ENCODE data around the gene C19orf73.
A peak's percentile ranks its signal among the peaks of the same experiment; 100 is the strongest.

The C19orf73 gene

GRCh38 chr19:49073514-49074378 is 45.2 kb downstream of the C19orf73 start:
- H3K9ac ChIP-seq (ENCODE audit: low read depth, low read length), result no peak overlapping the region
- no peaks in the 10 kb centered on the region for H3K36me3 ChIP-seq (ENCODE audit: control insufficient read depth, insufficient read depth, low read length)
- no peaks in the 10 kb centered on the region for H3K4me1 ChIP-seq (ENCODE audit: control insufficient read depth, insufficient read depth, low read length)
- H3K9me3 ChIP-seq (ENCODE audit: control insufficient read depth, insufficient read depth, low read length), result no peaks in the 10 kb centered on the region
- H3K4me3 ChIP-seq (ENCODE audit: low read depth, low read length), result no peak overlapping the region
- H3K27ac ChIP-seq (ENCODE audit: low read depth, low read length), result no peak overlapping the region
- peaks cover 54% of the 10 kb centered on the region for H3K27me3 ChIP-seq (ENCODE audit: control insufficient read depth, insufficient read depth, low read length)

- no peaks in the 10 kb centered on the region for H3K9me3 ChIP-seq (ENCODE audit: control insufficient read depth, insufficient read depth, low read length)
- no peak overlapping the region for H3K9ac ChIP-seq (ENCODE audit: low read depth, low read length)
- no peaks in the 10 kb centered on the region for H3K36me3 ChIP-seq (ENCODE audit: control insufficient read depth, insufficient read depth, low read length)
- H3K27me3 ChIP-seq (ENCODE audit: control insufficient read depth, insufficient read depth, low read length), result peaks cover 69% of the 10 kb centered on the region
- no peak overlapping the region for H3K27ac ChIP-seq (ENCODE audit: low read depth, low read length)
- H3K4me3 ChIP-seq (ENCODE audit: low read depth, low read length), result peak overlapping the region; percentile 43; the same call in 1 of the 2 replicates
- H3K4me1 ChIP-seq (ENCODE audit: control insufficient read depth, insufficient read depth, low read length), result no peaks in the 10 kb centered on the region
Observed at GRCh38 chr19:49071860-49072547, 46.9 kb downstream of the C19orf73 start.

GRCh38 chr19:49070416-49070815 is 48.5 kb downstream of the C19orf73 start:
- Histone ChIP-seq H3K4me3 (ENCODE audit: low read depth, low read length) (no peak overlapping the region), H3K9ac (ENCODE audit: low read depth, low read length) (no peak overlapping the region), H3K27me3 (ENCODE audit: control insufficient read depth, insufficient read depth, low read length) (peaks cover 84% of the 10 kb centered on the region), H3K36me3 (ENCODE audit: control insufficient read depth, insufficient read depth, low read length) (no peaks in the 10 kb centered on the region), H3K4me1 (ENCODE audit: control insufficient read depth, insufficient read depth, low read length) (peaks cover 9% of the 10 kb centered on the region), H3K27ac (ENCODE audit: low read depth, low read length) (no peak overlapping the region), H3K9me3 (ENCODE audit: control insufficient read depth, insufficient read depth, low read length) (no peaks in the 10 kb centered on the region)

- Histone ChIP-seq H3K4me1 (ENCODE audit: control insufficient read depth, insufficient read depth, low read length) (peaks cover 15% of the 10 kb centered on the region), H3K9ac (ENCODE audit: low read depth, low read length) (no peak overlapping the region), H3K4me3 (ENCODE audit: low read depth, low read length) (no peak overlapping the region), H3K27me3 (ENCODE audit: control insufficient read depth, insufficient read depth, low read length) (peaks cover 84% of the 10 kb centered on the region), H3K27ac (ENCODE audit: low read depth, low read length) (no peak overlapping the region), H3K9me3 (ENCODE audit: control insufficient read depth, insufficient read depth, low read length) (no peaks in the 10 kb centered on the region), H3K36me3 (ENCODE audit: control insufficient read depth, insufficient read depth, low read length) (no peaks in the 10 kb centered on the region)
Observed at GRCh38 chr19:49069026-49069425, 49.9 kb downstream of the C19orf73 start.
